GM18870 (cell line): ENCODE data around the gene CRISPLD2.

Experiments used
- ATAC-seq: cut with Tn5 transposase; IDR thresholded peaks from one replicate; pipeline ENCODE4 v1.9.1; 2021; ENCODE audit warnings: moderate library complexity; ENCODE audit not compliant: unreplicated experiment

The CRISPLD2 gene

DNA sequence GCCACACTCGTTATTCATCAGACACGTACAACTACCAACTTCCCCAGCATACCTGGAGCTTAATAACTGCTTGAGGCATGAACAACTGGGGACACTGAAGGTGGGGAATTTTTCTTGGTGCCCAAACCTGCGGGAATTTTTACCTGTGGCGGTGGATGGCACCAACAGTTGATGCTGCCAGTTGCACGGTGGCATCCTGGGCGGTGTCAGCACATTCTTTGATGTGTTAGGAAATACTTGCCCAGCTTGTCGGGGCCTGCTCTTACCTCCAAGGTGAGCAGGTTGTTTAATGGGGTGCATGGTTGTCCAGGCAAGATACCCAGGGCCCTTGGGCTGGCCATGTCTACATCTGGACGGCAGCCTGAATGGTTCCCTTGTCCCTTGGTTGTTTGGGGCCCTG is 79.6 kb downstream of the CRISPLD2 start:
- no peak for ATAC-seq

GRCh38 chr16:84905965-84906460 is 86.2 kb downstream of the CRISPLD2 start:
- no peak for ATAC-seq

DNA sequence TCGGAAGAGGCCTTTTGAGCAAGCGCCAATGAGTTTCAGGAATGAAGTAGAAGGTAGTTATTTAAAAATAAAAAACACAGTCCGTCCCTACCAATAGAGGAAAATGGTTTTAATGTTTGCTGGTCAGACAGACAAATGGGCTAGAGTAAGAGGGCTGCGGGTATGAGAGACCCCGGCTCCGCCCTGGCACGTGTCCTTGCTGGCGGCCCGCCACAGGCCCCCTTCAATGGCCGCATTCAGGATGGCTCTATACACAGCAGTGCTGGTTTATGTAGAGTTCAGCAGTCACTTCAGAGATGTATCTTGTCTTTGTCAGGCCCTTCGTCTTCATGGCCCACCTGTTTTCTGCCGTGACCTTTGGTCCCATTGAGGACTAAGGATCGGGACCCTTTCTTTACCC is 87.3 kb downstream of the CRISPLD2 start:
- ATAC-seq: no peak

DNA sequence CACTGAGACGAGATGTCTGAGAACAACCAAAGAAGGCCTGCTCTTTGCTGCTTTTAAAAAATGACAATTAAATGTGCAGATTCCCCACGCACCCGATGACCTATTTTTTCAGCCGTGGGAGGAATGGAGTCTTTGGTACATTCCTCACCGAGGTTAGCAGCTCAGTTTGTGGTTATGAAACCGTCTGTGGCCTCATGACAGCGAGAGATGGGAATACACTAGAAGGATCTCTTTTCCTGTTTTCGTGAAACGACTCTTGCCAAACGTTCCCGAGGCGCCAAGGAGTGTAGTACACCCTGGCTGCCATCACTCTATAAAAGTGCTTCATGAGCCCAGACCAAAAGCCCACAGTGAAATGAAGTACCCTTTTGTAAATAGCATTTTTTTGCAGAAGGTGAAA is 87.8 kb downstream of the CRISPLD2 start:
- no peak for ATAC-seq

DNA sequence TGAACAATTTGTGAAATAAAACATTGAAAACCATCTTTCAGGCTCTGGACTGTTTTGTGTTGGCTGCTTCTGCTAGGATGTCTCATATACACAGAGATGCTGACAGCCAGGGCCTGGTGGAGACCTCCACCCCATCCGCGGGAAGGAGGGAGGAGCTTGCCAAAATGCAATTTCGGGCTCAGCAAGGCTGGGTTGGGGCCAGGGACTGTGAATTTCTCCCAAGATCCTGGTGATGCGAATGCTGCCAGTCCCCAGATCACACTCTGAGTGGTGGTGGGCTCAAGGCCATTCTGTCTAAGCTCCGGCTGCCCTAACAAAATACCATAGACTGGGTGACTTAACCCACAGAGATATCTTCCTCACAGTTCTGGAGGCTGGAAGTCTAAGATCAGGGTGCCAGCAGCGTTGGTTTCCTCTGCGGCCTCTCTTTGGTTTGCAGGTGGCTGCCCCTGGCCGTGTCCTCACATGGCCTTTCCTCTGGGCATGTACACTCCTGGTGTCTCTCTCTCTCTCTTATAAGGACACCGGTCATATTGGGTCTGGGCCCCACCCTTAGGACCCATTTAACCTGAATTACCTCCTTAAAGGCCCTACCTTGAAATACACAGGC is 89.8 kb downstream of the CRISPLD2 start:
- ATAC-seq: no peak

GRCh38 chr16:84911486-84912216 is 91.9 kb downstream of the CRISPLD2 start:
- no peak for ATAC-seq

DNA sequence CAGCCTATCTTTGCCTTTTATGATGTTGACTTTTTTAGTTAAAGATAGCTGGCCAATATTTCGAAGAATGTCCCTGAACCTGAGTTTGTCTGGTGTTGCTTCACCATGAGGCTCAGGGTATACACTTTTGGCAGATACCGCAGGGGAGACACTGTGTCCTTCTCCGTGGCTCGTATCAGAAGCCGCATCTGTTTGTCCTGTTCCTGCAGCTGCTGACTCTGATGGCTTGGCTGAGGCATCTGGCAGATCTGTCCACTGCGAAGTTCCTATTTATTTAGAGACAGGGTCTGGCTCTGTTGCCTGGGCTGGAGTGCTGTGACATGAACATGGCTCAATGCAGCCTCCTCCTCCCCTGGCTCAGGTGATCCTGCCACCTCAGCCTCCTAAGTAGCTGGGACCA is 93.5 kb downstream of the CRISPLD2 start:
- ATAC-seq: no peak

DNA sequence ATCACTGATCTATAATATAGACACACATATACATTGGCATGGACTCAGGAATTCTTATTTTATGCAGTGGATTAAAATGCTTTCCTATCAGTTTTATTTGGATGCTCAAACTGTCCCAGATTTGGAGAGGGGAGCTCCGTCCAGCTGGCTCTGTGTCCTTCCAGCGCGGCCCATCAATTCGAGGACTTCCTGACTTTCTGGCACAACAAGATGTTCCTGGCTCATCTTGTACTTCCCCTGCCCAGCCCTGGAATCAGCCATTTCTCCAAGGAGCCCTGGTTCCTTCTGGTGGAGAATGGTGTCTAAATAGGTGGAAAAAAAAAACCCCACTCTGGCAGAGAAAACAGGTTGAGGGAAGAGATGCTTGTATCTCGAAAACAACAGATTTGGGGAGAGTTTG is 94.5 kb downstream of the CRISPLD2 start:
- ATAC-seq: no peak

DNA sequence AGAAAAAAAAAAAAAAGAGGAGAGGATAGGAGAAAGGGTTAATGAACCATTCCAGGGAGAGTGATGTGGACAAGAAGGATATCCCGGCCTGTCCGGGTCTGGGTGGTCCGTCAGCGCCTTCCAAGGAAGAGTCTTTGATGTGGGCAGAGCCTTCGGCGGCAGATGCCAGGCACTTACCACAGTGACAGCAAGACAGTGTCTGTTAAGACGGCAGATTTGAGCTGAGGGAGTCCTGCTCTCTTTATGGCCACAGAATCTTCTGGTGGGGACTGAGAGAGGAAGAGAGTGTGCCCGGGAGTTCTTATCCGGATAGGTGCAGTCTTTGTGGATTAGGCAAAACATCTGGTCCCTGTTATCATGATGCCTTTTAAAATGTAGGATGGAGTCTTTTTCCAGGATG is 96.4 kb downstream of the CRISPLD2 start:
- no peak for ATAC-seq

GRCh38 chr16:84916850-84917249 is 97.1 kb downstream of the CRISPLD2 start:
- no peak for ATAC-seq

DNA sequence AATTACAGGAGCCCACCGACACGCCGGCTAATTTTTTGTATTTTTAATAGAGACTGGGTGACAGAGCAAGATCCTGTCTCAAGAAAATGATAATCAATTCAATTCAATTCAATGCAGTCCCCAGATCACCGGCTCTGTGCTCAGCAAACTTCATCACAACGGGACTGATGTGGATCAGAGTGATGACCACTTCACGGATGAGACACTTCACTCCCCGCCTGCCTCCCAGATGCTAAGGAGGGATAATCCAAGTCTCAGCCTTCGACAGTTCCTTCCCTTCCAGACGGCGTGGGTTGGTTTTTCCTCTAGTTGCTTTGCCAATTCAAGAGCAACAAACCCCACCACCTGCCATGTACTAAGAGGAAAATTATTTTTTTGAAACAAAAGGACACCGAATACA is 97.7 kb downstream of the CRISPLD2 start:
- ATAC-seq: no peak

- ATAC-seq: no peak
Observed at GRCh38 chr16:84918006-84918909, 98.5 kb downstream of the CRISPLD2 start.

- no peak for ATAC-seq
Observed at GRCh38 chr16:84919269-84919668, 99.5 kb downstream of the CRISPLD2 start.

GRCh38 chr16:84919708-84920107 is 99.9 kb downstream of the CRISPLD2 start:
- no peak for ATAC-seq

GRCh38 chr16:84920333-84920732 is 100.5 kb downstream of the CRISPLD2 start:
- ATAC-seq: no peak

GRCh38 chr16:84922351-84923120 is 102.8 kb downstream of the CRISPLD2 start:
- ATAC-seq: no peak

DNA sequence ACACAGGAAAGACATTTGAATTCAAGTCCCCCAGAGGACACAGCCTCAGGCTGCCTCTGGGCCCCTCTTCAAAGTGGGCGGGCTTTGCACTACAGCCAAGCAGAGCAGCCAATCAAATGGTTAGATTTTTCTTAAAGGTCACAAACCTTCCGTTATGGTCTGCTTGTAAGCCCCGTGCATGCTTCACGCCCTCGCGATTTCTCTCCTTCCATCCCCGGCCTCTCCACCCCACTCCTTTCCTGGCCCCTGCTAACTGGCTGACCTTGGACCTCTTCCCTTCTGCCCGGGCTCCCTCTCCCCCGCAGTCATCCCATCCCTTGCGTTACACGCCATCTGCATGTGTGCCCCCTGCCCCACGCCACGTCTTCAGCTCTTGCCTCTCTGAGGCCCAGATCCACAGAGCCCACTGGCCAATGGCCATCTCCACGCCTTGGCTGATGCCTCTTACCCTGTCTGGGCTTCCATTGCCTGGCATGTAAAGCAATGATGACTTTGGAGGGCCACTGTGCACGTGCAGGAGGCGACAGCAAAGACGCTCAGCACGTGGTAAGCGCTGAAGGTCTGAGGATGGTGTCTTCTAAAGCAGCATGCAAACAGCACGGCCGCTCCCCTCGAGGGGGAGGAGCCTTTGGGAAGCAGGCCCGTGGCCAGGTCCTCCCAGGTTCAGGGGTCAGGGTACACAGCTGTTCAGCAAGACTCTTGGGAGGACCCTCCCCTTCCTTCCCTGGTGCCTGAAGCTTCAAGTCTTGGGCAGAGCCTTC is 104.7 kb downstream of the CRISPLD2 start:
- no peak for ATAC-seq

DNA sequence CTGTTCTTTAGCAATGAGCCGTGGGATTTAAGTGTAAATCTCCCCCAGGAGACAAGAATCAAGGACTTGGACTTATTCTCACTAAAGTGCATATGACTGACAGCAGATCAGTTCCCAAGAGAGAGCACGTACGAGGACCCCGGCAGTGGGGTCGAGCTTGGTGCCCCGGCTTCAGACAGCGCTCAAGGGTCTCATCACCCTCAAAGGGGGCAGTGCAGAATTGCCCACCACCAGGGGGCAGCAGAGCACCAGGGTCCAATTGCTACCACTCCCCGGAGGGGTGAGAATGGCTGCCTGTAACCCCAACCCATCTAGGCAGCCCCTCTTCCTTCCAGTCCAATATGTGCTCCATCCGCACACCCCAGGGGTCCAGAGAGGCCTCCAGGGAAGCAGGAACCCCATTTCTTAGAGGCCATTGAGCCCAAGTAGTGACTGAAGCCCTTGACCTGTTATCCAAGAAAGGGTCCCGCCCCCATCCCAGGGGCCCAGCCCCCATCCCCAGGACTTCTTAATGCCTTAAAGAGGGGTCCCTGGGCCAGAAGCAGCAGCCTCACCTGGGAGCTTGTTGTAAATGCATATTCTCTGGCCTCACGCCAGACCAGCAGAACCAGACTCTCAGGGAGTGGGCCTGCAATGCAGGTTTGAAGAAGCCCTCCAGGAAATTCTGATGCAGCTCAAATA is 105.4 kb downstream of the CRISPLD2 start:
- ATAC-seq: no peak

GRCh38 chr16:84925773-84926372 is 106.1 kb downstream of the CRISPLD2 start:
- ATAC-seq: no peak
